M059J (cell line): ENCODE data around the gene CDK15. TPM values are rescaled to one million over a fixed set of nuclear protein-coding genes. Genes with fewer than 3 reads are reported as not detected.

Source experiments
- DNase-seq: peaks from one replicate; pipeline ENCODE4 v3.0.0-alpha.2; 2012; ENCODE audit warnings: low read depth
- total RNA-seq: library from RNA; depleted of rRNA; stranded (reverse); fragments of >200 nt; shearing (Covaris generic); gene quantifications from 2 replicates; pipeline ENCODE4 v1.2.3, GENCODE V29; 2014; rRNA removed

Gene CDK15
- total RNA-seq, 1 experiment from 2014 or later, result 17.6 TPM

- DNase-seq, result no peak
These were observed 131.9 kb downstream of the CDK15 start for GRCh38 chr2:201938156-201938775.

GRCh38 chr2:201938781-201939180 lies 132.4 kb downstream of the CDK15 start:
- no peak for DNase-seq

GRCh38 chr2:201939453-201939941 lies 133.2 kb downstream of the CDK15 start:
- DNase-seq, result no peak

- no peak for DNase-seq
These were observed 136.2 kb downstream of the CDK15 start for GRCh38 chr2:201942531-201942930.

Other genes starting within 250 kb of the CDK15 start
- 58.8 and 68.8 TPM in 2 replicates for gene TMEM237, start 163.0 kb upstream of the CDK15 start, total RNA-seq
- 5.9 and 9.5 TPM in 2 replicates for gene MPP4, start 107.9 kb upstream of the CDK15 start, total RNA-seq
- gene ALS2, start 25.6 kb upstream of the CDK15 start, total RNA-seq, result 23.5 and 28.2 TPM in 2 replicates
- gene FZD7, start 227.3 kb downstream of the CDK15 start, total RNA-seq, result 26.9 and 39.8 TPM in 2 replicates